Measurements from ENCODE around the gene SNX20. TPM values are rescaled to one million over a fixed set of nuclear protein-coding genes. Genes with fewer than 3 reads are reported as not detected.

The SNX20 gene
- polyA plus RNA-seq, 6 donors from 2014 or later, result 29.0 to 47.0 (median 38.9) TPM

DNA sequence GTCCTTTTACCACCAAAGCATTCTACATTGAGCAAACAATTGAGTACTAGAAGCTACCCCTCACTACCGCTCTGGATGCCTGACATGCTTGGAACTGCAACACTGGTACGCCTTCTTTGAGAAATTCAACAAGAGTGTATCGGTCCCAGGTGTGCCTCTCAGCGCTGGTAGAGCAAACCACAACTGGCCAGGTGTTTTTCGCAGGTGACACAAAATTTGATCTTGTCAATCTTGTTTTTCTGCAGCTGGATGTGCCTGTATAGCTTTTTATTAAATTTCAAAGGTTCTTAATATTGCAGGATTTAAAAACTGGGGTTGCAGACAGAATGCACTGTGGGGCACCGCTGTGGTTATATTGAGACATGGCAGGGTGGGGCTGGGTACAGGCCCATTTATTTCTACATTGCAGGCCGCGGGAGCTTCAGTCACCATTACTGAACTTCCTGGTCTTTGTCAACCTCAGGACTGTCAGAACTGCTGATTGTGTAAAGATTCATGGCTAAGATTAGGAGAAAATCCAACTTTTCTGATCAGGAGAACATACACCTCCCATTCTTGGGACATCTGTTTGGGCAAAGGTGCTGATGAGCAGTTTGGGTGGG is 4.5 kb upstream of the SNX20 start:
- ATAC-seq (ENCODE audit: low read depth in 2 of 2) (no peak), DNase-seq (no peak)
- Mint-ChIP-seq H3K36me3 (no peaks in the 10 kb centered on the region), H3K27ac (peak overlapping the region in 4 of 6 donors; percentile 53 to 98 (median 84)), H3K27me3 (no peaks in the 10 kb centered on the region), H3K4me1 (peaks cover 40 to 51% (median 47%) of the 10 kb centered on the region in 3 donors), H3K9me3 (no peaks in the 10 kb centered on the region), H3K4me3 (peak overlapping the region in 7 of 8 donors; percentile 1 to 87 (median 71))

DNA sequence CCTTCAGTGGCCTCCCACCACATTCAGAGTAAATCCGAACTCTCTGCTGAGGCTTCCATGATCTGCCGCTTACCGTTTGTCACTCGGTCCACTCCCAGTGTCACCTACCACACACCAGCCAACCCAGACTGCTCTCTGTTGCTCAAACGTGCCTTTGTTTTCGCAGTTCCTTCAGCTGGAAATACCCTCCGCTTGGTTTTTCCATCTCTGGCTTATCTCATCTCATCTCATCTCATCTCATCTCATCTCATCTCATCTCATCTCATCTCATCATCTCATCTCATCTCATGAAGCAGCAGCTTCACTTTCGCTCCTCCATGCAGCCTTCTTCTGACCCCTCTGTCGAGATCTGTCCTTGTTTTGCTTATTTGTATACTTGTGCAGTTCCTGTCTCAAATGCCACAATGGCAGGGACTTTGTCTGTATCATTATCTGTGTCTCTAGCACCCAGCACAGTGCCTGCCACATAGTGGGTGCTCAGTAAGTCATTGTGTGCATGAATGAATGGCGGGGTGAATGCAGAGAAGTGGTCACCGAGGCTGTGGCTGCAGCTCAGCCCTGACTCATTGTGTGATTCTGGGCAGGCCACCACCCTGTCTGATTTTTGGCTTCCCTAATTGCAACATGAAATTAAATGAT is 3.8 kb upstream of the SNX20 start:
- peak overlapping the region; percentile 93 to 99 (median 98) for H3K27ac Mint-ChIP-seq
- H3K4me3 Mint-ChIP-seq, result peak overlapping the region in 7 of 8 donors; percentile 47 to 87 (median 74)
- DNase-seq, result no peak
- no peaks in the 10 kb centered on the region for H3K27me3 Mint-ChIP-seq
- no peaks in the 10 kb centered on the region for H3K36me3 Mint-ChIP-seq
- no peak for ATAC-seq (ENCODE audit: low read depth in 2 of 2)
- peaks cover 45 to 58% (median 53%) of the 10 kb centered on the region in 3 donors for H3K4me1 Mint-ChIP-seq
- H3K9me3 Mint-ChIP-seq, result no peaks in the 10 kb centered on the region

DNA sequence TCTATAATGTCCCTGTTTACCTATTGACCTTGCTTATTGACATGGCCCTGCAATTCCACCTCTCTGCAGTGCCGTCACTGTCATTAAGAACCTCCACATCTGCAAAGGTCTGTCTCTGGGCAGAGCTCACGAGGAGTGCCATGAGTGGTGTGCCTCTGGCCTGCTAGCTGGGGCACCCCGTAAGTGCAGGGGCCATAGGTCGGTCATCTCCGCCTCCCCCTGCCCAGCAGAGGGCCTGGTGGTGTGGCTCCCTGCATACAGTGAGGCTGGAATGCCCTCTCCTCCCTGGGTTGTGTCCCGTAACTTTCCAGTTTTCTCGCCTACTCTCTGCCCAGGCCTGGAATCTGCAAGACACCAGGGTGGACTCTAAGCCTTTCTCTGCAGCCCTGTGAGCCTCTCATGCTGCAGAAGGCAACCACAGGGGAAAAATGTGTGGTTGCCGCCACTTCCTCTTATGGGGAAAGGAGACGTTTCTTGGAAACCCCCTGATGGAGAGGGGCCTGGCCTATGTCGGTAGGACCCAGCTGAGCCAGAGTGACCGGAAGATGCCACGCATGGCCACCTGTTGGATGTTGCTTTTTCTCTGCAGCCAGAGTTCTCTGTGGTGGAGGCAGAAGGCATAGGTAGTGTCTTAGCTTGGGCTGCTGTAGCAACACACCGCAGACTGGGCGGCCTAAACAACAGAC is 2.7 kb upstream of the SNX20 start:
- Mint-ChIP-seq H3K27ac (peak overlapping the region; percentile 89 to 99 (median 98)), H3K36me3 (peaks cover 2 to 4% of the 10 kb centered on the region in 2 donors), H3K27me3 (no peaks in the 10 kb centered on the region), H3K4me1 (peaks cover 53 to 69% (median 63%) of the 10 kb centered on the region in 3 donors), H3K9me3 (no peaks in the 10 kb centered on the region), H3K4me3 (peak overlapping the region; percentile 47 to 89 (median 78))
- ATAC-seq (ENCODE audit: low read depth in 2 of 2) (peak; percentile 78), DNase-seq (peak; percentile 78)

DNA sequence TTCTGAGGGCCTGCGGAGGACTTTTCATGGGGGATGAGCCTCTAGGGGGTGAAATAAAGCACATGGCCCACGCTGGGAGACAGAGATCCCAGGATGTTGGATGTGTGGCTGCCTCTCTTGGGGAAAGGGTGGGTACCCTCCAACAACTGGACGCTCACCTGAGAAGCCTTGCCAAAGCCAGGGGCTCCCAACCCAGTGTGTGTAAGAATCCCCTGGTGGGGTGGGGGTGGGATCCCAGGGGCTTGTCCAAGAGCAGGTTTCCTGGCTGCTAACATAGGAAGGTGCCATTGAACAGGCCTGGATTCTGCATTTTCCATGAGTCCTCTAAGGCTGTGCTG is 587 bp downstream of the SNX20 start:
- peaks cover 58 to 82% (median 72%) of the 10 kb centered on the region in 3 donors for H3K4me1 Mint-ChIP-seq
- H3K27me3 Mint-ChIP-seq, result no peaks in the 10 kb centered on the region
- H3K27ac Mint-ChIP-seq, result peak overlapping the region; percentile 95 to 98 (median 98)
- ATAC-seq (ENCODE audit: low read depth in 2 of 2) (no peak), DNase-seq (no peak)
- peak overlapping the region; percentile 81 to 97 (median 94) for H3K4me3 Mint-ChIP-seq
- H3K9me3 Mint-ChIP-seq, result no peaks in the 10 kb centered on the region
- H3K36me3 Mint-ChIP-seq, result peaks cover 13 to 25% of the 10 kb centered on the region in 2 donors

DNA sequence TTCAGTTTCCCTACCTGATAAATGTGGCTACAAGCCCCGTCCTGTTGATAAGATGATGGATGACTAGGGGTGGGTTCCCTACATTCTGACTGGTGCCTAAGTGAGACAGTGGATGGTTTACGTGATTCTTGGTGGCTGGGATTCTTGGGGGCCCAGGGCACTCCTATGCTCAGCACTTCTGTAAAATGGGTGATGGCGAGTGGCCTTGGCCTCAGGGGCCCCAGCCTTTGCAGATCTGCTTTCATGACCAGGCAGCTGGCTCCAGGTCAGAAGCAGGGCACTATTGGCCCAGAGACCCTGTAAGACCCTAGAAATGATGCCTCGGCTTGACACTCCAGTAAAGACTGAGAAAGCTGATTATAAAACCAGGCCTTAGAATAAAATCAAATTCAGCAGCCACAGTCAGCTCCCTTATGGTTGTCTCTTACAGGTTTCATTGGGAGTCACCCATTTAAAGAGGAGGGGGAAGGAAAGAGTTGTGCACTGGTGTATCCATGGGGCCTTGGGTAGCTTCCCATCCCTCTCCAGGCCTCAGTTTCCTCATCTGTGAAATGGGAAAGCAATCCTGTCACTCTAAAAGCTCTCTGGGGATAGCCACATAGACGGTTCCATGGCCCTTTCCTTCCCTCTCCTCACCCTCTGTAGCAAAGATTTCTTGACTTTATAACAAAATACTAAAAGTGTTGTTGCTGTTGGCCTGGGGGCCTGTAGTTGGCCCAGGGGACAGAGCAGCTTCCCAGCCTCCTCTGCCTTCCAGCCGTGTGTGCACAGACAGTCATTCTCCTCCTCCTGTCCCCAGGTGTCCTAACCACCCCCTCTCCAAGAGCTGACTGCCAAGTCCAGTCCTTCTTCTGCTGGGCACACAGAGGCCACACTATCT is 1.2 kb downstream of the SNX20 start:
- peaks cover 55 to 76% (median 66%) of the 10 kb centered on the region in 3 donors for H3K4me1 Mint-ChIP-seq
- H3K36me3 Mint-ChIP-seq, result peaks cover 14 to 28% of the 10 kb centered on the region in 2 donors
- DNase-seq, result no peak
- H3K27ac Mint-ChIP-seq, result peak overlapping the region; percentile 95 to 98 (median 98)
- no peaks in the 10 kb centered on the region for H3K27me3 Mint-ChIP-seq
- H3K4me3 Mint-ChIP-seq, result peak overlapping the region; percentile 81 to 97 (median 94)
- no peak for ATAC-seq (ENCODE audit: low read depth in 2 of 2)
- no peaks in the 10 kb centered on the region for H3K9me3 Mint-ChIP-seq

DNA sequence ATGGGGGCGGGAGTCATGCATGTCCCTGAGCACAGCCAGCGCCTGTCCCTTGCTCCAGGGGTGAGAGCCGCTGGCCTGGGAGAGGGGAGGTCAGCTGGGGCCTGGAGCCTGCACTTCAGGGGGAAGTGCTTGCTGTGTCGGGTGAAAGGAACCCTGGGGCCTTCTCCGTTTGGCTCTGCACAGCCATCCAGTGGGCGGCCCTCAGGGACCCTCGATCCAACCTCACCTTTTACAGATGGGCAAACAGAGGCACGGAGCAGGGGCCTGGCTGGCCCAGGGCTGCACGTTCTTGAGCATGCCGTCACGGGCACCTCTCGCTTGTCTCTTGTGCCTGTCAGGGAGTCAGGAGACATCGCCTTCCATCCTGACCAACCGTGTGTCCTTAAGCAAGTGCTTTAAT is 1.8 kb downstream of the SNX20 start:
- ATAC-seq (ENCODE audit: low read depth in 2 of 2), result no peak
- no peaks in the 10 kb centered on the region for H3K27me3 Mint-ChIP-seq
- DNase-seq, result no peak
- peak overlapping the region in 6 of 8 donors; percentile 41 to 97 (median 86) for H3K4me3 Mint-ChIP-seq
- peaks cover 48 to 70% (median 60%) of the 10 kb centered on the region in 3 donors for H3K4me1 Mint-ChIP-seq
- peaks cover 20 to 30% of the 10 kb centered on the region in 2 donors for H3K36me3 Mint-ChIP-seq
- peak overlapping the region in 3 of 6 donors; percentile 26 to 97 (median 92) for H3K27ac Mint-ChIP-seq
- no peaks in the 10 kb centered on the region for H3K9me3 Mint-ChIP-seq

DNA sequence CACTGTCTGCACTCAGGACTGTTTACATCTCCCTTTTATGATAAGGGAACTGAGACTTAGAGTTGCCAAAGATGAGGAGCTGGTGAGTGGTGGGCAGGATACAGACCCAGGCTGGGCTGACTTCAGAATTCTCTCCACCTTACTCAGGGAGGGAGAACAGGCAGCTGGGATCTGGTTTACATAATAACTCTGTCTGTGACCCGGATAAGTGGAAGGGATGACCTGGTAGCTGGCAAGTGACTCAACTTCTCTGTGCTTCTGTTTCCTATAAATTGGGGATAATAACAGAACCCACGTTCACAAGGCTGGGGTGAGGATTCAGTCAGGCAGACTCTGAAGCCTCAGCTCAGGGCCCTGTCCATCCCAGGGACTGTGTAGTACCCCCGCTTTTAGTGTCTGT is 2.6 kb downstream of the SNX20 start:
- ATAC-seq (ENCODE audit: low read depth in 2 of 2) (no peak), DNase-seq (no peak)
- peak overlapping the region; percentile 57 to 97 (median 92) for H3K27ac Mint-ChIP-seq
- peaks cover 0 to 3% (median 0%) of the 10 kb centered on the region in 7 donors for H3K9me3 Mint-ChIP-seq
- peak overlapping the region in 7 of 8 donors; percentile 59 to 97 (median 79) for H3K4me3 Mint-ChIP-seq
- peaks cover 24 to 36% of the 10 kb centered on the region in 2 donors for H3K36me3 Mint-ChIP-seq
- no peaks in the 10 kb centered on the region for H3K27me3 Mint-ChIP-seq
- H3K4me1 Mint-ChIP-seq, result peaks cover 41 to 62% (median 52%) of the 10 kb centered on the region in 3 donors

DNA sequence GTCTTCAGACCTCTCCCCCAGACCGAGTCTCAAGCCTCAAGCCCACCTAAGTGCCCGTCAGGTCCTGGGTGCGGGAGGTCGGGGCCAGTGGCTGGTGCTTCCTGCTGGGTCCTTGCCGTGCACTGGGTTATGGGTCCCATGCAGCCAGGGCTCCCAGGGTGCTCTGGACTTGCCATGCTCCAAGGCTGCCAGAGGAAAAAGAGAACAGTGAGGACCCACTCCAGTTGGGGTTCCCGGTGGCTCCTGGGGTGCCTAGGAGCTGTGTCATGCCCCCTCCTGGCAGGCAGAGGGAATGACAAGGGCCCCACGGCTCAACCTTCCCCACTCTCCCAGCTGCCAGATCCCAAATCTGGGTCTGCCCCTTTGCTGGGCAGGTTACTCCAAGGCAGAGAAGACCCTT is 3.8 kb downstream of the SNX20 start:
- no peak for DNase-seq
- Mint-ChIP-seq H3K4me1 (peaks cover 29 to 51% (median 41%) of the 10 kb centered on the region in 3 donors), H3K27ac (peak overlapping the region in 4 of 6 donors; percentile 59 to 97 (median 87)), H3K9me3 (peaks cover 0 to 13% (median 7%) of the 10 kb centered on the region in 7 donors), H3K27me3 (no peaks in the 10 kb centered on the region), H3K4me3 (peak overlapping the region in 2 of 8 donors; percentile 30 to 43), H3K36me3 (peaks cover 34 to 47% of the 10 kb centered on the region in 2 donors)
- no peak for ATAC-seq (ENCODE audit: low read depth in 2 of 2)

DNA sequence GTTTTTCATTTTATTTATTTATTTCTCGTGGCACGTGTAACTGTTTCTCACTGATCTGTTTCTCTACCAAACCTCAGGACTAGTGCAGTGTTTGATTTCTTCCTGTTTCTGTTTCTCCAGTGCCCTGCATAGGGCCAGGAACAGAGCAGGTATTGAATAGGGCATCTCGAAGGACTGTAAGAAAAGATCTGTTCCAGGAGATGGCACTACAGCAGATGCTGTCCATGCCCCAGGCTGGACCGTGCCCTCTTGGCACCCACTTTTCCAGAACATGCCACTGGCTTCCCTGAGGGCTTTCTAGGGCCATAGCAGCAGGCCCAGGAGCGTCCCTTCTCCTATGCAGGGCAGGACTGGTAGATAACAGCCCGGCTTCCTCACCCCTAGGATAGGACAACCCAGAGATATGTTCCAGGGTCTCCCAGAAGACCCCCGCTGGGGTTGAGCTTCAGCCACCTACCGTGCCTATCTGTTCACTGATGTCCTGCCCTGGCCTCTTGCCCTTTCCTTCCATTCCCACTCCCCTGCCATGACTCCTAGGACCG is 4.4 kb downstream of the SNX20 start:
- peaks cover 40 to 52% of the 10 kb centered on the region in 2 donors for H3K36me3 Mint-ChIP-seq
- H3K4me3 Mint-ChIP-seq, result peak overlapping the region in 1 of 8 donors; percentile 43
- DNase-seq (no peak), ATAC-seq (ENCODE audit: low read depth in 2 of 2) (no peak)
- peaks cover 26 to 45% (median 36%) of the 10 kb centered on the region in 3 donors for H3K4me1 Mint-ChIP-seq
- no peaks in the 10 kb centered on the region for H3K27me3 Mint-ChIP-seq
- H3K9me3 Mint-ChIP-seq, result peaks cover 0 to 17% (median 13%) of the 10 kb centered on the region in 7 donors
- peak overlapping the region; percentile 27 to 97 (median 87) for H3K27ac Mint-ChIP-seq

DNA sequence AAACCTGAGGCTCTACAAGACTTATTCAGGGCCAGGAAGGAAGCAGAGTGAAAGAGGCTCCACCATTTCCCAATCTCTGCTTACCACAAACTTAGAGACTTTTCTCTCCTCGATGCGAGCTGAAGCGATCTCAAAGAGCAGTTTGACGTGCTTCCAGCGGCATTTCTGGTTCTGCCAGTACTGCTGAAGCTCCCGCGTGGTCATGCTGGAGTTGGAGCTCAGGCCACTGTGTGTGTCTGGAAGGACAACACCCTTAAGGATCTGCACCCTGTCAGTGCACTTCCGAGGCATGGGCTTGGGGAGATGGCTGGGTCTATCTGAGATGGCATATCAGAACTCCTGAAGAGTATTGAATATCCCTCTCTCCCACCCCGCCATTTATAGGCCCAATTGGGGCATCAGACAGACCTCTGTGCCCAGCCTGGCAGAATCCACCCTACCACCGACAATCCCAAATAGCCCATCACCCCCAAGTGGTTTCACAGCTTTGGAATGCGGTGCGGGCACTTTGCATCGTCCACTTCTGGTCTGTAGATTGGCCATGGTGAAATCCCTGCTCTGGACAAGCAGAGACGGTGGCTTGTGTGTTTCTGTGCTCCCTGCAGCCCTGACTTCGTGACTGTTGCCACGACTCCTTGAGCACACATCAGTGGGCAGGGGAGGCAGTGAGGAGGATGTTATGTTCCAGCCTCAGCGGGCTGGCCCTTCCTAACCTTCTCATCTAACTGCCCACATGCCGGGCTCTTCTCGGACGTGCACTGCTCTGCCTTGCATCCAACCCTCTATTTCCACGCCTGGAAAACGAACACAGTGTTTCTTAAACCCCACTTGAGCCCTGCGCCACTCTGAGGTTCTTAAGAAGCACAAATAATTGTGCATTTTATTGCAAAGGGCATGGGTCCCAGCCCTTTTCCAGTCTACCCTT is 5.2 kb downstream of the SNX20 start:
- Mint-ChIP-seq H3K4me1 (peaks cover 21 to 37% (median 29%) of the 10 kb centered on the region in 3 donors), H3K4me3 (no peak overlapping the region), H3K36me3 (peaks cover 45 to 60% of the 10 kb centered on the region in 2 donors), H3K27ac (peak overlapping the region in 3 of 6 donors; percentile 44 to 82 (median 72)), H3K9me3 (peaks cover 0 to 21% (median 17%) of the 10 kb centered on the region in 7 donors), H3K27me3 (no peaks in the 10 kb centered on the region)
- DNase-seq, result no peak
- no peak for ATAC-seq (ENCODE audit: low read depth in 2 of 2)

DNA sequence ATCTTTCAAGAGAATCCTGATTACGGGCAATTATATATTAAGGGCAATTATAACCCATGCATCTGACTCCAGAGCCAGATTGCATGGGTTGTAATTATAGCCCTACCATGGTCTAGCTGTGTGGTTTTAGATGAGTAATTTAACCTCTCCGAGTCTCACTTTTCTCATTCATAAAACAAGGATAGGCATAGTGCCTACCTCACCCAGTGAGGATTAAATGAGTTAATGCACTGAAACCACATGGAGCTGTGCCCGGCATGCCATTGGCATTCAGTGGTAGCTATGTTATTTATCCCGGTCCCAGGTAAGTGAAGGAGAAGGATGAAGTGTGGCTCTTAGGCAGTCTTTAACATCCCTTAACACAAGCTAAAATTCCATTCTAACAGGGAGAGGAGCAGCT is 6.3 kb downstream of the SNX20 start:
- H3K4me3 Mint-ChIP-seq, result no peak overlapping the region
- peaks cover 14 to 30% (median 22%) of the 10 kb centered on the region in 3 donors for H3K4me1 Mint-ChIP-seq

More for the DNA sequence above, 6.3 kb downstream of the SNX20 start:
- peaks cover 0 to 21% (median 17%) of the 10 kb centered on the region in 7 donors for H3K9me3 Mint-ChIP-seq
- peak overlapping the region in 1 of 6 donors; percentile 19 for H3K27ac Mint-ChIP-seq
- no peak for DNase-seq
- H3K36me3 Mint-ChIP-seq, result peaks cover 45 to 70% of the 10 kb centered on the region in 2 donors
- no peak for ATAC-seq (ENCODE audit: low read depth in 2 of 2)
- H3K27me3 Mint-ChIP-seq, result no peaks in the 10 kb centered on the region
